ENCODE data around the gene RESP18.

The RESP18 gene

DNA sequence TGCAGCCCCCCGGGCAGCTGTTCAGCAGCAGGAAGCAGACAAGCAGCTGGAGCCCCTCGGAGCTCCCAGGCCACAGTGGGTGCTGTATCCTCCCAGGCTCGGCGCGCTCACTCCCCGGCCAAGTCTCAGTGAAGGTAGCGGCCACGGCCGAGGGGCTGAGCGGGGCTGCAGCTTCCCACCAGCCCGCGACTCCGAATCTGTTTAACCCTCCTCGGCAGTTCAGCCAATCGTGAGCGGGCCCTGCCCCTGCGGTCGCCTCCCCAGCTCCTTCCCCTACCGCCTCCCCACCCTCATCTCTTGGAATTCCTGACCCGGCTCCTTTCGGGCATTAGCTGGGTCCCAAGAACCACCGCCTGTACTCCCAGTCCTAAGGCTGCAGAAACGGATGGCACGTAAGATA lies at the start of gene RESP18:
Gene RESP18, minus strand, starts transcription at position 203 of the 400 bp plus-strand sequence.
- no peaks in the 10 kb centered on the region for H3K27me3 ChIP-seq
- no peaks in the 10 kb centered on the region for H3K36me3 ChIP-seq
- H3K27ac ChIP-seq, result no peak within 1 kb of the TSS
- no peak within 1 kb of the TSS for H3K4me2 ChIP-seq
- no peak within 1 kb of the TSS for H3K4me3 ChIP-seq
- TF ChIP-seq Cebpa-rat (IDR thresholded peaks at IDR 0.05), result no peak
- H3K9ac ChIP-seq, result no peak within 1 kb of the TSS
- H4K20me1 ChIP-seq, result no peaks in the 10 kb centered on the region
- H3K4me1 ChIP-seq, result no peaks in the 10 kb centered on the region
- H3K9me3 ChIP-seq, result no peaks in the 10 kb centered on the region

DNA sequence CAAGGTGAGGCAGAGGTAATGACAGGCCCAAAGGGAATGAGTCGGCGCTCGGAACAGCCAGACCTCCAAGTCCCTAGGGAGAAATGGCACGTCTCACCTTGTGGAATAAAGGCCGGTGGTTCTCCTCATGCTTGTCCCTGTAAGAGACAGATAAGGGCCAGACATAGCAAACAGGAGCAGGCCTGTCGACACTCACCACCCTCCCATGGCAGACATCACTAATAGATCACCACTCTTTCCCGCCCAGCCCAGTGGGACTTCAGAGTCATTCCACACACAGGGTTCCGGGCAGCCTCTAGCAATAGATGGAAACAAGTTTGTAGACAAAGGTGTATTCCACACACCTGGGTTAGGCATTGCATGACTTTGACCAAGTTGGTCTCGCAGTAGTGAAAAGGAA lies 48.9 kb upstream of the RESP18 start:
- peaks cover 5% of the 10 kb centered on the region for H3K4me1 ChIP-seq
- no peaks in the 10 kb centered on the region for H3K9me3 ChIP-seq
- H3K27me3 ChIP-seq, result no peaks in the 10 kb centered on the region
- no peak overlapping the region for H3K4me3 ChIP-seq
- no peak overlapping the region for H3K9ac ChIP-seq
- peaks cover 94% of the 10 kb centered on the region for H3K36me3 ChIP-seq
- no peak overlapping the region for H3K4me2 ChIP-seq
- H4K20me1 ChIP-seq, result peaks cover 28% of the 10 kb centered on the region
- H3K27ac ChIP-seq, result no peak overlapping the region
- no peak for TF ChIP-seq Cebpa-rat (IDR thresholded peaks at IDR 0.05)

DNA sequence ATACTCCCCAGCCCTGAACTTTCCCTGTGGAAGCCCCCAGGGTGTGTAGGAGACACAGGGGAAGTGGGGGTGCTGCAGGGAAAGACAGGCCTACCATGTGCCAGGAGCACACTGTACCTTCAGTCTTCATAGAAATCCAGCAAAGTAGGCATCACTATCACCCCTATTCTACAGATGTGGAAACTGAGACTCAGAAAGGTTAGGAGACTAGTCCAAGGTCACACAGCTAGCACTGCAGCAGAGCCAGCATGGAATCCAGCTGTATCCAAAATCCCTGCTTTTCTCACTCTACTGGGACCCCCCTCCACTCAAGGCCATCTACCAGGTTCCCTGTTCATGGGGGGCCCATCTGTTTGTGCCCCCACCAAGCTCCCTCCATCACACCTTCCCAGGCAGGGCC lies 48.4 kb upstream of the RESP18 start:
- H3K36me3 ChIP-seq, result peaks cover 94% of the 10 kb centered on the region
- H3K9me3 ChIP-seq, result no peaks in the 10 kb centered on the region
- no peak overlapping the region for H3K4me2 ChIP-seq
- no peaks in the 10 kb centered on the region for H3K4me1 ChIP-seq
- no peak overlapping the region for H3K4me3 ChIP-seq
- no peak overlapping the region for H3K27ac ChIP-seq
- no peak overlapping the region for H3K9ac ChIP-seq
- H3K27me3 ChIP-seq, result no peaks in the 10 kb centered on the region
- no peak for TF ChIP-seq Cebpa-rat (IDR thresholded peaks at IDR 0.05)
- H4K20me1 ChIP-seq, result peaks cover 23% of the 10 kb centered on the region

GRCh38 chr2:219378163-219378851 lies 45.8 kb upstream of the RESP18 start:
- no peak overlapping the region for H3K27ac ChIP-seq
- H4K20me1 ChIP-seq, result peaks cover 26% of the 10 kb centered on the region
- H3K36me3 ChIP-seq, result peaks cover 91% of the 10 kb centered on the region
- no peak overlapping the region for H3K4me2 ChIP-seq
- no peak overlapping the region for H3K4me3 ChIP-seq
- no peaks in the 10 kb centered on the region for H3K4me1 ChIP-seq
- TF ChIP-seq Cebpa-rat (IDR thresholded peaks at IDR 0.05), result no peak
- H3K27me3 ChIP-seq, result no peaks in the 10 kb centered on the region
- H3K9me3 ChIP-seq, result no peaks in the 10 kb centered on the region
- 0 out of 2 replicates have a peak overlapping the region, but pooled peaks have one; percentile 34 for H3K9ac ChIP-seq

DNA sequence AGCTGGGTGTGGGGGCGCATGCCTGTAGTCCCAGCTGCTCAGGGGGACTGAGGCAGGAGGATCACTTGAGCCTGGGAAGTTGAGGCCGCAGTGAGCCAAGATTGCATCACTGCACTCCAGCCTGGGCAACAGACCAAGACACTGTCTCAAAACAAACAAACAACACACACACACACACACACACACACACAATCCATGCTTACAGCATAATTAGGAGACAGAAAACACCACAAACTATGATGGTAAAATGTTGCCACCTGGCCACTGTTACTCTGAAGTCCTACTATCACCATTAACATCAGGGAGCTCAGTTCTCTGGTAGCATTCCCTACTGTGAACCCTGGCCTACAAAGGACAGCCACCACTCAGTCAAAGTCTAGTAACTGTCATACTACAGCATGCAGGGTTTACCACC lies 36.9 kb upstream of the RESP18 start:
- Histone ChIP-seq H3K36me3 (peaks cover 16% of the 10 kb centered on the region), H3K9me3 (no peaks in the 10 kb centered on the region), H3K4me3 (no peak overlapping the region), H3K4me2 (no peak overlapping the region), H3K27ac (no peak overlapping the region), H3K27me3 (no peaks in the 10 kb centered on the region), H3K4me1 (no peaks in the 10 kb centered on the region), H4K20me1 (0 out of 2 replicates have a peak, but pooled peaks cover 7% of the 10 kb centered on the region), H3K9ac (no peak overlapping the region)
- no peak for TF ChIP-seq Cebpa-rat (IDR thresholded peaks at IDR 0.05)

- no peak overlapping the region for H3K9ac ChIP-seq
Measured at GRCh38 chr2:219368690-219369191, 36.2 kb upstream of the RESP18 start.

DNA sequence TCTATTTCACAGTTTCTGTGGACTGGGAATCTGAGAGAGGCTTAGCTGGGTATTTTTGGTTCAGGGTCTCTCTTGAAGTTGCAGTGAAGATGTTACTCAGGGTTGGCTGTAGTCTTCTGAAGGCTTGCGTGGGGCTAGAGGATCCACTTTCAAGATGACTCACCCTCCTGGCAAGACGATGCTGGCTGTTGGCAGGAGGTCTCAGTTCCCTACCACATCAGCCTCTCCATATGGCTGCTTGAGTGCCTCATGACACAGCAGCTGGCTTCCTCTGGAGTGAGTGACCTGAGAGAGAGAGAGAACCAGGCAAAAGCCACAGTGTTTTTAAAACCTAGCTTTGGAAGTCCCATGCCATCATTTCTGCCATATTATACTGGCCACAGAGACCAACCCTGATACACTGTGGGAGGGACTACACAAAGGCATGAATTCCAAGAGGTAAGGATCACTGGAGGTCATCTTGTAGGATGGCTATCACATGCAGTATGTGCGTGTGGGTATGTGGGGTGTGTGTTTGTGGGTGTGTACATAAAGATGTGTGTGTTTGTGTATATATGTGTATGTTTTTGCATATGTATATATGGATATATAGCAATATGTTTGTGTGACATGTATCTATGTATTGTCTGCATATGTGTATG lies 30.1 kb upstream of the RESP18 start:
- TF ChIP-seq Cebpa-rat (IDR thresholded peaks at IDR 0.05), result no peak
- Histone ChIP-seq H3K4me1 (no peaks in the 10 kb centered on the region), H3K9me3 (no peaks in the 10 kb centered on the region), H3K36me3 (no peaks in the 10 kb centered on the region), H4K20me1 (no peaks in the 10 kb centered on the region), H3K27ac (no peak overlapping the region), H3K9ac (no peak overlapping the region), H3K4me3 (no peak overlapping the region), H3K27me3 (no peaks in the 10 kb centered on the region), H3K4me2 (no peak overlapping the region)

More at GRCh38 chr2:219368690-219369191, 36.2 kb upstream of the RESP18 start:
- Histone ChIP-seq H3K36me3 (peaks cover 9% of the 10 kb centered on the region), H3K4me3 (no peak overlapping the region), H3K4me2 (no peak overlapping the region), H3K27ac (no peak overlapping the region), H4K20me1 (no peaks in the 10 kb centered on the region), H3K9me3 (no peaks in the 10 kb centered on the region), H3K27me3 (no peaks in the 10 kb centered on the region), H3K4me1 (no peaks in the 10 kb centered on the region)
- TF ChIP-seq Cebpa-rat (IDR thresholded peaks at IDR 0.05), result no peak

GRCh38 chr2:219362072-219362471 lies 29.5 kb upstream of the RESP18 start:
- Histone ChIP-seq H3K27me3 (no peaks in the 10 kb centered on the region), H4K20me1 (no peaks in the 10 kb centered on the region), H3K4me1 (no peaks in the 10 kb centered on the region), H3K36me3 (no peaks in the 10 kb centered on the region), H3K4me3 (no peak overlapping the region), H3K27ac (no peak overlapping the region), H3K9me3 (no peaks in the 10 kb centered on the region), H3K4me2 (no peak overlapping the region), H3K9ac (no peak overlapping the region)
- no peak for TF ChIP-seq Cebpa-rat (IDR thresholded peaks at IDR 0.05)

- Histone ChIP-seq H3K4me2 (no peak overlapping the region), H4K20me1 (no peaks in the 10 kb centered on the region), H3K9ac (no peak overlapping the region), H3K4me3 (no peak overlapping the region), H3K9me3 (no peaks in the 10 kb centered on the region), H3K4me1 (no peaks in the 10 kb centered on the region), H3K36me3 (no peaks in the 10 kb centered on the region), H3K27ac (no peak overlapping the region), H3K27me3 (no peaks in the 10 kb centered on the region)
- TF ChIP-seq Cebpa-rat (IDR thresholded peaks at IDR 0.05), result no peak
Measured at GRCh38 chr2:219358170-219359075, 25.9 kb upstream of the RESP18 start.
